OCI-LY7 (cell line): ENCODE results near the gene HOXA3. TPM values are rescaled to one million over a fixed set of nuclear protein-coding genes. Genes with fewer than 3 reads are reported as not detected.

Source experiments
- BruUV-seq: library from RNA; stranded (reverse); fragments of 400-500 nt; replicated peaks from 2 replicates; lab custom pipeline; 2021; lab: Mats Ljungman, UMichigan
- CTCF ChIA-PET: fragments of 300-600 bp; sonication (Branson Sonifier 250); formaldehyde crosslinking; loops from one replicate; lab custom pipeline; 2022; ENCODE audit warnings: antibody characterized with exemption; ENCODE audit not compliant: unreplicated experiment; lab: Charles Lee
- POLR2A ChIA-PET: fragments of 300-600 bp; sonication (Branson Sonifier 250); formaldehyde crosslinking; loops from one replicate; lab custom pipeline; 2022; ENCODE audit warnings: antibody characterized with exemption; lab: Charles Lee
- DNase-seq: peaks from one replicate; pipeline ENCODE4 v3.0.0-alpha.2; 2015; ENCODE audit warnings: low spot score
- H2AFZ ChIP-seq: fragments of 200-600 bp; sonication (generic), shearing (Covaris generic); 2 replicates; pipeline ENCODE4 v1.6.1; 2014; ENCODE audit warnings: mild to moderate bottlenecking, antibody characterized with exemption, low read length, moderate library complexity
- H3K27ac ChIP-seq: fragments of 200-600 bp; sonication (generic); 2 replicates; pipeline ENCODE4 v1.5.1; 2014; ENCODE audit warnings: mixed run types, low read depth, mild to moderate bottlenecking, moderate library complexity, low read length, inconsistent platforms; ENCODE audit not compliant: poor library complexity, severe bottlenecking
- H3K36me3 ChIP-seq: fragments of 200-600 bp; sonication (generic); 2 replicates; pipeline ENCODE4 v1.6.1; 2014; ENCODE audit warnings: mild to moderate bottlenecking, antibody characterized with exemption, low read length, moderate library complexity, mixed read lengths; ENCODE audit not compliant: insufficient read depth
- H3K4me1 ChIP-seq: fragments of 200-600 bp; sonication (generic); 2 replicates; pipeline ENCODE4 v1.5.1; 2014; ENCODE audit warnings: mild to moderate bottlenecking, low read length; ENCODE audit not compliant: insufficient read depth, poor library complexity, severe bottlenecking
- H3K4me2 ChIP-seq: fragments of 200-600 bp; sonication (generic); 2 replicates; pipeline ENCODE4 v1.6.1; 2014; ENCODE audit warnings: mild to moderate bottlenecking, low read length
- H3K4me3 ChIP-seq: fragments of 200-600 bp; sonication (generic); 2 replicates; pipeline ENCODE4 v1.5.1; 2014; ENCODE audit warnings: mild to moderate bottlenecking, low read depth, low read length; ENCODE audit not compliant: poor library complexity, severe bottlenecking
- H3K79me2 ChIP-seq: fragments of 200-600 bp; sonication (generic); 2 replicates; pipeline ENCODE4 v1.6.1; 2016; ENCODE audit warnings: low read depth, mild to moderate bottlenecking, low read length, moderate library complexity, mixed read lengths; ENCODE audit not compliant: insufficient read depth
- H3K9me2 ChIP-seq: fragments of 200-600 bp; sonication (generic); 2 replicates; pipeline ENCODE4 v1.6.1; 2016; ENCODE audit warnings: mild to moderate bottlenecking, low read length, mixed read lengths; ENCODE audit not compliant: insufficient read depth
- H3K9me3 ChIP-seq: fragments of 200-600 bp; sonication (generic); 2 replicates; pipeline ENCODE4 v1.6.1; 2014; ENCODE audit warnings: mild to moderate bottlenecking, mixed run types, low read length, mixed read lengths
- H4K20me1 ChIP-seq: fragments of 200-600 bp; sonication (generic); 2 replicates; pipeline ENCODE4 v1.6.1; 2014; ENCODE audit warnings: mild to moderate bottlenecking, antibody characterized with exemption, low read length, moderate library complexity, mixed read lengths; ENCODE audit not compliant: insufficient read depth
- EZH2phosphoT487 ChIP-seq: fragments of 200-600 bp; sonication (generic); IDR thresholded peaks from 2 replicates; pipeline ENCODE4 v1.6.1; 2018; ENCODE audit warnings: low read depth, borderline replicate concordance, mild to moderate bottlenecking, mixed run types, antibody characterized with exemption, low read length, moderate library complexity, mixed read lengths
- intact Hi-C: fragments of 100-400 bp; cut with micrococcal nuclease; formaldehyde crosslinking; loops from one replicate; pipeline ENCODE4 v1.10.0; 2022; ENCODE audit not compliant: unreplicated experiment
- total RNA-seq, 2 experiments: library from RNA; depleted of rRNA in 1 of 2; stranded (reverse); fragments of >200 nt in 1 of 2; shearing (Covaris generic) in 1 of 2; gene quantifications; 2 replicates each; pipeline ENCODE4 v1.2.3, GENCODE V29; 2014 to 2022
- TF ChIP-seq, protein P1 (sequence below): fragments of 200-600 bp; sonication (generic); conservative IDR thresholded peaks from 2 replicates; pipeline ENCODE4 v1.5.1; 2014; ENCODE audit warnings: mild to moderate bottlenecking, antibody characterized with exemption, low read length, moderate library complexity, mixed read lengths

Gene HOXA3
- total RNA-seq, 2 experiments from 2014 or later = 0.41 to 2.7 TPM

DNA sequence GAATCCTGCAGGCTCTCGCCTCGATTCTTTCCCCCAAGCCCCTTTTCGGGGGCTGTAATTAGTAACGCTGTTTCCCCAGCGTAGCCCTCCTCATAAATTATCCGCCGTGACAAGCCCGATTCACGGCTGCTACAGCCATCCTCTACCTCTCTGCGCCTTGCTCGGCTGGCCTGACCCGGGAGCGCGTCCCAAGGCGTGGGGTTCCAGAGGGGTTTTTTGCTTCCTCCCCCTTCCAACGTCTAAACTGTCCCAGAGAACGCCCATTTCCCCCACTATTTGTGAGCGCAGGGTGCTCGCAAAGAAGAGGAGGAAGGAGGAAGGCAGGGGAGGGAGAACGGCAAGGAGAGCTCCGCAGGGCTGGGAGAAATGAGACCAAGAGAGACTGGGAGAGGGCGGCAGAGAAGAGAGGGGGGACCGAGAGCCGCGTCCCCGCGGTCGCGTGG lies 9.8 kb downstream of the HOXA3 start:
- no peak overlapping the region for H2AFZ ChIP-seq
- no peaks in the 10 kb centered on the region for H3K9me2 ChIP-seq
- CTCF ChIA-PET = no interaction called here
- peaks cover 15% of the 10 kb centered on the region for H3K36me3 ChIP-seq
- no peaks in the 10 kb centered on the region for H3K4me1 ChIP-seq
- no peaks in the 10 kb centered on the region for H4K20me1 ChIP-seq
- POLR2A ChIA-PET = interaction anchor here (0.6 kb wide), 1 partner anchor 462 kb away, joined by 3 read pairs; no protein-coding TSS in a partner anchor
- DNase-seq = no peak
- no peaks in the 10 kb centered on the region for H3K79me2 ChIP-seq
- no peak for TF ChIP-seq EZH2phosphoT487
- TF ChIP-seq, protein P1, sequence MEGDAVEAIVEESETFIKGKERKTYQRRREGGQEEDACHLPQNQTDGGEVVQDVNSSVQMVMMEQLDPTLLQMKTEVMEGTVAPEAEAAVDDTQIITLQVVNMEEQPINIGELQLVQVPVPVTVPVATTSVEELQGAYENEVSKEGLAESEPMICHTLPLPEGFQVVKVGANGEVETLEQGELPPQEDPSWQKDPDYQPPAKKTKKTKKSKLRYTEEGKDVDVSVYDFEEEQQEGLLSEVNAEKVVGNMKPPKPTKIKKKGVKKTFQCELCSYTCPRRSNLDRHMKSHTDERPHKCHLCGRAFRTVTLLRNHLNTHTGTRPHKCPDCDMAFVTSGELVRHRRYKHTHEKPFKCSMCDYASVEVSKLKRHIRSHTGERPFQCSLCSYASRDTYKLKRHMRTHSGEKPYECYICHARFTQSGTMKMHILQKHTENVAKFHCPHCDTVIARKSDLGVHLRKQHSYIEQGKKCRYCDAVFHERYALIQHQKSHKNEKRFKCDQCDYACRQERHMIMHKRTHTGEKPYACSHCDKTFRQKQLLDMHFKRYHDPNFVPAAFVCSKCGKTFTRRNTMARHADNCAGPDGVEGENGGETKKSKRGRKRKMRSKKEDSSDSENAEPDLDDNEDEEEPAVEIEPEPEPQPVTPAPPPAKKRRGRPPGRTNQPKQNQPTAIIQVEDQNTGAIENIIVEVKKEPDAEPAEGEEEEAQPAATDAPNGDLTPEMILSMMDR = no peak
- H3K9me3 ChIP-seq = no peaks in the 10 kb centered on the region
- H3K4me3 ChIP-seq = no peak overlapping the region
- peak overlapping the region; percentile 47; the same call in 1 of the 2 replicates for H3K4me2 ChIP-seq
- BruUV-seq = no TSS peak
- intact Hi-C loops = no loop called here
- H3K27ac ChIP-seq = no peak overlapping the region

DNA sequence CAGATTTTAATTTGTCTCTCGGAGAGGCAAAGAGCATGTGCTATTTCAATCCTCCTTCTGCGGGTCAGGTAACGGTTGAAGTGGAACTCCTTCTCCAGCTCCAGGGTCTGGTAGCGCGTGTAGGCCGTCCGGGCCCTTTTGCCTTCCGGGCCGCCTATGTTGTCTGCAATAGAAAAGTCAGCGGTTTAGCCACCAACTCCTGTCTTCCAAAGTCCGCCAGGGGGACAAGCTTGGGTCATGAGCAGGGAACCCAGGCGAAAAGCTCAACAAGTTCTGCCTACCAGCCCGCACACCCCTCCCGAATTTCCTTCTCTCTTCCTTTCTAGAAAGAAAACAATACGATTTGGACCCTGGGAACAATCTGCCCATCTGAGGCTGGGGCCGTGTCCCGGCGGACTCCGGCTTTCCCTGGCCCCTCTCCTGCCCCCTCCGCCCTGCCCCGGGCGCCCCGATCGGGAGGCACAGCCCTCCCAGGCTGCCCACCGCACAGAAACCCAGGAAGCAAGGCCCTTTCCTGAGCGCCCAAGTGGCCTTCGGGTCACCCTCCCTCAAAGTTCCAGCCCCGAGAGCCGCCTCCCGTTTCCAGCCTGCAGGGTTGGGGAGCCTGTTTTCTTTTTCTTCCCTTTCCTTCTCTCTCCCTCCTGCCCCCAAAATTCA lies 10.3 kb downstream of the HOXA3 start:
- H4K20me1 ChIP-seq = no peaks in the 10 kb centered on the region
- no peaks in the 10 kb centered on the region for H3K9me3 ChIP-seq
- CTCF ChIA-PET = no interaction called here
- no peaks in the 10 kb centered on the region for H3K4me1 ChIP-seq
- H3K4me2 ChIP-seq = no peak overlapping the region
- no peaks in the 10 kb centered on the region for H3K79me2 ChIP-seq
- no peaks in the 10 kb centered on the region for H3K9me2 ChIP-seq
- peaks cover 15% of the 10 kb centered on the region for H3K36me3 ChIP-seq
- H2AFZ ChIP-seq = no peak overlapping the region
- H3K4me3 ChIP-seq = no peak overlapping the region
- TF ChIP-seq, protein P1 = no peak
- no peak for TF ChIP-seq EZH2phosphoT487
- no TSS peak for BruUV-seq
- POLR2A ChIA-PET = interaction anchor here (0.8 kb wide), 1 partner anchor 10 kb away, joined by 3 read pairs; no protein-coding TSS in a partner anchor
- no peak for DNase-seq
- H3K27ac ChIP-seq = no peak overlapping the region
- intact Hi-C loops = no loop called here
